Hematopoietic multipotent progenitor cell treated with erythropoietin and hydrocortisone succinate and interleukin-3 and kit ligand, for 6 days (in vitro differentiated cells): ENCODE results near the gene SRSF7.
"Not testable (repeated sequence)": the region's sequence is repeated elsewhere in the genome, so short reads cannot be mapped to it uniquely, and the experiment has no call there.

Experiments used
- DNase-seq: peaks from one replicate; pipeline ENCODE4 v3.0.0-alpha.2; 2015

The SRSF7 gene

DNA sequence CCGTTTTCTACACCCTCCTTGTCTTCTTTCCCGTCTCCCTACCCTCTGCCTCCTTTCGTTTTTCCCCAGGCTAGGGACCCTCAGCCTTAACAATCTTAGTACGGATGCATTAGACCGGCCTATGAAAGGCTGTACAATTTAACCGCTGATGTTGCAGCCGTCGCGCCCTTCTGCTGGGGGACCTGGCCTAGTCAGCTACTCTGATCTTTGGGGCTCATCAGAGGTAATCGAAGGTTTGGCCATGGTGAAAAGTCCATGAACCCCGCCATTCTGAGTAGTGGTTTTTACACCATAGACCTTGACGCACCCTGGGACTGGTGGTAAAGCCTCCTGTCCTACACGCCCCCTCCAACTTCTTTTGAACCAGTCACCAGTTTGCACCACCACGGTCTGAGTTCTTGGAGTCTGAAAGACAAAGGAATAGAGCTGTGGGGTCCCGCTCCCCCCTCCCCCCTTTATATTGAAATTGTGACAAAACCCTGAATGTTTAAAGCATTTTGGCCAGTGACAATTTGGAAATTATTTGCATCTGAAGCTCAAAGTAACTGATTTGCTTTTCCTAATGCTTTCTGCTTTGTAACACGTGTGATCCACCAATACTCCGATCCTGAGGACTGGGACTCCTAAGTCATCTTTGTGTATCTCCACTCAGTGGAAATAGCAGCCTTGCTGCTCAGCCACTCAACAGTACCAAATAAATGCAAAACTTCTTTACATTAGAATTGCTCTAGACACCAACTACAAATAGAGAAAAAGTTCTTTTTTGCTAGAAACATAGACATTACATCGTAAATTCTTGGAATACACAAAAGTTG lies 642 bp upstream of the SRSF7 start:
- DNase-seq, result no peak

GRCh38 chr2:38750011-38750890 lies 910 bp downstream of the SRSF7 start:
- DNase-seq, result peak; percentile 75

GRCh38 chr2:38748943-38749804 lies 2.0 kb downstream of the SRSF7 start:
- DNase-seq, result no peak

- DNase-seq, result no peak
Observed at GRCh38 chr2:38748391-38748790, 2.8 kb downstream of the SRSF7 start.

GRCh38 chr2:38747819-38748218 lies 3.3 kb downstream of the SRSF7 start:
- DNase-seq, result no peak

- DNase-seq, result no peak
Observed at GRCh38 chr2:38747007-38747424, 4.1 kb downstream of the SRSF7 start.

- DNase-seq, result no peak
Observed at GRCh38 chr2:38745267-38745666, 5.9 kb downstream of the SRSF7 start.

DNA sequence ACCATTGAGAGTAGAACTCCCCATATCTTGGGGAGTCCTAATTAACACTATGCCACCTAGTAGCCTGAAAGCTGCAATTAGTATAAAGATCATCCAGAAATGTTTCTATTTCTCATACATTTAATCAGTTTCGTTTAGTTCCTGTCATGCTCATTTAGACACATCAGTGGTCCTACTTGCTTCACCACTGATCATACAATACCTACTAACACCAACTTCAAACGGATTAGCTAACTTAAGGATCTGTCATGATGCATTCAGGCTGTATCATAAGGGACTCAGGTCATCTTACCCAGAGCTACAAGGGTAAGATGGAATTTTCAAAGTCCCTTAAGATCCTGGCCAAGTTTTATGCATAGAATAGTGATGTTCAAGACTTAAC lies 6.8 kb downstream of the SRSF7 start:
- no peak for DNase-seq

- no peak for DNase-seq
Observed at GRCh38 chr2:38743672-38744398, 7.3 kb downstream of the SRSF7 start.

DNA sequence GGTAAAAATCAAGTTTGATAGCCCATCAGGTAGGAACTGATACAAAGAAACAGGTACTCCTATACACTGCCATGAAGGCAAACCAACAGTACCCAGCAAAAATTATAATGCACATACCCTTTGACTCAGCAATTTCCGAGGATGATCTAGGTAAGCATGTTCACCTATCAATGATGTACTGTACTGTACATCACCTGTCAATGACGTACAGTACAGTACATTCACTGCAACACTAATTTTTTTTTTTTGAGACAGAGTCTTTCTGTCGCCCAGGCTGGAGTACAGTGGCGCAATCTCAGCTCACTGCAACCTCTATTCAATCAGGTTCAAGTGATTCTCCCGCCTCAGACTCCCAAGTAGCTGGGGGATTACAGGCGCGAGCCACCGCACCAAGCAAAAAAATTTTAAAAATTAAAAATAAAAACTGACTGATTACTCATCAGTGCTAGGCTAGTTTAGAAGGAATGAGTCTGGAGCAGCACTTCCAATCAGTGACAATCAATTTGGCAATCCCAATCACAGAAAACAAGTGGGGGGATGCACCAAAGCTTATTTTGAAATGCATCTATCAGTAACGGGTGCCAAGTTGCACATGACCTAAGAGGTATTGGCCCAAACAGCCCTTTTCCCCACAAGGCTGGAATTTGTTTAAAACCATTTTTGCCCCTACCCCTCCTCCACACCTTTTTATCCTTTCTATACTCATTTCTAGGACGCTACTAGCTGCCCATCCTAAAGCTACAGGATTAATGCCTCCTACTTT lies 8.2 kb downstream of the SRSF7 start:
- DNase-seq, result no peak

DNA sequence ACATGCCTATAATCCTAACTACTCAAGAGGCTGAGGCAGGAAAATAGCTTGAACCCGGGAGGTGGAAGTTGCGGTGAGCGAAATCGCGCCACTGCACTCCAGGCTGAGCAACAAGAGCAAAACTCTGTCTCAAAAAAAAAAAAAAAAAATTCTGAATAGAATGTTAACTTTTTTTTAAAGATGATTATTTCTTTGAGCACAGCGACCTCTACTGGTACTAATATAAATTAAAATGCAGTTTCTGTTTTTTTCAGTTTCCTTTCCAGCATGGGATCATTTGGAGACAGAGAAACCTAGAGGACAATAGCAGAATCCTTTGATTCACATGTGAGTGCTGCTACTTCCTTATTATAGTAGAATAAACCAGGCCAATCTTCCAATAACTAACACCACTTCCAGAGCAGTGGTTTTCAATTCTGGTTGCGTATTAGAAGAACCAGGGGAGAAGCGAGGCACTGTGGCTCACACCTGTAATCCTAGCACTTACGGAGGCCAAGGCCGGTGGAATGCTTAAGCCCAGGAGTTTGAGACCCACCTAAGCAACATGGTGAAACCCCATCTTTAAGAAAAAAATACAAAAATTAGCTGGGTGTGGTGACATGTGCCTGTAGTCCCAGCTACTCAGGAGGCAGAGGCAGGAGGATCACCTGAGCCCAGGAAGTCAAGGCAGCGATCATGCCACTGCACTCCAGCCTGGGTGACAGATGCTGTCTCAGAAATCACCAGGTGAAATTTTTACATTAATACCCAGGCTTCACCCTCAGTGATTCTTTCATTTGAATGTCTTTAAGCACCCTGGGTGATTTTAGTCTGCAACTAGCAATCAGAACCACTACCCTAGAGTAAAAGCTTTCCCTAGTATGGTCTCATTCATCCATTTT lies 10.1 kb downstream of the SRSF7 start:
- peak; percentile 77 for DNase-seq

GRCh38 chr2:38739524-38739923 lies 11.6 kb downstream of the SRSF7 start:
- DNase-seq, result no peak

- no peak for DNase-seq
Observed at GRCh38 chr2:38737925-38738324, 13.2 kb downstream of the SRSF7 start.

DNA sequence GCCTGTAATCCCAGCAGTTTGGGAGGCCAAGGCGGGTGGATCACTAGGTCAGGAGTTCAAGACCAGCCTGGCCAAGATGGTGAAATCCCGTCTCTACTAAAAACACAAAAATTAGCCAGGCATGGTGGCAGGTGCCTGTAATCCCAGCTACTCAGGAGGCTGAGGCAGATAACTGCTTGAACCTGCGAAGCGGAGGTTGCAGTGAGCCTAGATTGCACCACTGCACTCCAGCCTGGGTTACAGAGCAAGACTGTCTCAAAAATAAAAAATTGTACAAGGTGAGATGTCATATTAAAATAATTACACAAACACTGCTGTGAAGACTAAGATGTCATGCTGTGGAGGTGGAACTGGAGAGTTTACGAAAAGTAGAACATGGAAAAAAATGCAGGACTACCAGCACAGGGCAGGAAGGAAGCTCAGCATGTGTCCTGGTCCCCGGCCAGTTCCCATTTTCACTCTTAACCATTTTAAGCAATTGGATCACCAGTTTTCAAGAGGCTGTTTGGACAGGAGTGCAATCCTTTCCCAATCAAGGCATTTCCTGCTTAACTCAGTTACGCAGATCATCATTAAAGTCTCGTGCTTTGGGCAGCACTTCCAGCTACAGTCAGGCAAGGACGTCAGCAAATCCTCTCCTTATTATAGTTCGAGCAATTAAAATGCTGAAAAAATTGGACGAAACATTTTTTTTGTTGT lies 14.0 kb downstream of the SRSF7 start:
- DNase-seq, result not testable (repeated sequence)

- DNase-seq, result no peak
Observed at GRCh38 chr2:38735999-38736320, 15.2 kb downstream of the SRSF7 start.

GRCh38 chr2:38734299-38735058 lies 16.7 kb downstream of the SRSF7 start:
- no peak for DNase-seq

GRCh38 chr2:38733300-38733971 lies 17.7 kb downstream of the SRSF7 start:
- no peak for DNase-seq

GRCh38 chr2:38731684-38732221 lies 19.4 kb downstream of the SRSF7 start:
- no peak for DNase-seq
